PC-9 (cell line): ENCODE results near the gene GPM6B.

Experiments used
- EZH2 ChIP-seq: fragments of 200-600 bp; sonication (generic); IDR thresholded peaks from 2 replicates; pipeline ENCODE4 v1.8.0; 2017; ENCODE audit warnings: antibody characterized with exemption, low read depth
- TF ChIP-seq, protein P1 (sequence below): fragments of 200-600 bp; sonication (generic); conservative IDR thresholded peaks from 2 replicates; pipeline ENCODE4 v1.6.1; 2017; ENCODE audit warnings: mixed run types, antibody characterized with exemption, mild to moderate bottlenecking, moderate library complexity

DNA sequence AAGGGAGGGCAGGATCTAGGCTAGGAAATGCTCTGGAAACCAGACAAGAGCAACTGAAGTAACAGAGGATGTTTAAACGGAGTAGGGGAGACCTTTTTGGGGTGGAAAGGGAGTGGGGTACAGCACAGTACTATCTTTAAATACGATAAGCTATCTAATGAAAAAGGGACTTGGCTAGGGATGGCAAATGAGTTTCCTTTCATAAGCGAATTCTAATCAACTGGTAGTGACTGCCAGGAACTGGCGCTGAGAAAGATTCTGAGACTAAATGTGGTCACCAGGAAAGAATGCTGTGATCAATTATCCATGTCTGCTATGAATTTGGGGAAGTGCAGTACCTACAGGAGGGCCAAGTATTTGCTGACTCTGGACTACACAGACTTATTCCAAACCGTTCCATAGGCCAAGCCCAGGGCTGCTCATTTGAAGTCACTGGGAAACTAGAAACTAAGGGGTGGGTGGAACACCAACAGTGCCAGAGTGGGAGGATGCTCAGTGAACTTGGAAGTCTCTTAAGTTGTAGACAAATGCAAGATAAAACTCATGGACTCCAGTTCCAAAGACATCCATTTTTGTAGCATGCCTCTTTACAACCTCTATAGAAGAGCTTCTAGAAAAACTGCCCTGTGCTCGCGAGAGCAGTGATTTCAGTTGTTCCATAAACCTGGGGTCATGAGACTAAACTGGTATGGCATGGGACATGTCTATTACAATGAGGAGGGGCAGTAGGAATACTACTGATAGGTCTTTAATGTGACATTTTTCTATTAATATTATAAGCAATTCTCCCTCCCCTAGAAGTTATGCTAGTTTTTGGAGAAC, 84.4 kb downstream of the GPM6B start:
- TF ChIP-seq, protein P1, sequence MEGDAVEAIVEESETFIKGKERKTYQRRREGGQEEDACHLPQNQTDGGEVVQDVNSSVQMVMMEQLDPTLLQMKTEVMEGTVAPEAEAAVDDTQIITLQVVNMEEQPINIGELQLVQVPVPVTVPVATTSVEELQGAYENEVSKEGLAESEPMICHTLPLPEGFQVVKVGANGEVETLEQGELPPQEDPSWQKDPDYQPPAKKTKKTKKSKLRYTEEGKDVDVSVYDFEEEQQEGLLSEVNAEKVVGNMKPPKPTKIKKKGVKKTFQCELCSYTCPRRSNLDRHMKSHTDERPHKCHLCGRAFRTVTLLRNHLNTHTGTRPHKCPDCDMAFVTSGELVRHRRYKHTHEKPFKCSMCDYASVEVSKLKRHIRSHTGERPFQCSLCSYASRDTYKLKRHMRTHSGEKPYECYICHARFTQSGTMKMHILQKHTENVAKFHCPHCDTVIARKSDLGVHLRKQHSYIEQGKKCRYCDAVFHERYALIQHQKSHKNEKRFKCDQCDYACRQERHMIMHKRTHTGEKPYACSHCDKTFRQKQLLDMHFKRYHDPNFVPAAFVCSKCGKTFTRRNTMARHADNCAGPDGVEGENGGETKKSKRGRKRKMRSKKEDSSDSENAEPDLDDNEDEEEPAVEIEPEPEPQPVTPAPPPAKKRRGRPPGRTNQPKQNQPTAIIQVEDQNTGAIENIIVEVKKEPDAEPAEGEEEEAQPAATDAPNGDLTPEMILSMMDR = no peak
- no peak for TF ChIP-seq EZH2
